Dermis microvascular lymphatic vessel endothelial cell (primary cell): Measurements from ENCODE around the gene TMBIM4. TPM values are rescaled to one million over a fixed set of nuclear protein-coding genes. Genes with fewer than 3 reads are reported as not detected.
A peak's percentile ranks its signal among the peaks of the same experiment; 100 is the strongest.
"Not testable (repeated sequence)": the region's sequence is repeated elsewhere in the genome, so short reads cannot be mapped to it uniquely, and the experiment has no call there.

Experiments used
- DNase-seq, 2 donors: peaks; one replicate each; pipeline versions ENCODE4 v3.0.0 to v3.0.0-alpha.2; 2010; ENCODE audit warnings: low read depth in 2 of 2
- total RNA-seq: library from RNA; depleted of rRNA; stranded (reverse); fragments of >200 nt; gene quantifications from 2 replicates; pipeline ENCODE4 v1.2.1, GENCODE V29; 2014

TMBIM4 gene, protein sequence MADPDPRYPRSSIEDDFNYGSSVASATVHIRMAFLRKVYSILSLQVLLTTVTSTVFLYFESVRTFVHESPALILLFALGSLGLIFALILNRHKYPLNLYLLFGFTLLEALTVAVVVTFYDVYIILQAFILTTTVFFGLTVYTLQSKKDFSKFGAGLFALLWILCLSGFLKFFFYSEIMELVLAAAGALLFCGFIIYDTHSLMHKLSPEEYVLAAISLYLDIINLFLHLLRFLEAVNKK
- 60.2 and 79.5 TPM in 2 replicates for total RNA-seq

GRCh38 chr12:66169221-66170170, at the start of gene TMBIM4:
Gene TMBIM4 (minus strand): TSS chr12:66169996. CDS start chr12:66169951, 45 bp downstream.
- peak; percentile 81 to 90 for DNase-seq

GRCh38 chr12:66217342-66217917, 47.6 kb upstream of the TMBIM4 start:
- DNase-seq, result peak in 1 of 2 donors; percentile 6

GRCh38 chr12:66213011-66213410, 43.2 kb upstream of the TMBIM4 start:
- not testable (repeated sequence) for DNase-seq

GRCh38 chr12:66211573-66211972, 41.8 kb upstream of the TMBIM4 start:
- DNase-seq, result not testable (repeated sequence)

- DNase-seq, result peak in 1 of 2 donors; percentile 13
Observed at GRCh38 chr12:66210840-66211239, 41.0 kb upstream of the TMBIM4 start.

- DNase-seq, result no peak
Observed at GRCh38 chr12:66206141-66206540, 36.3 kb upstream of the TMBIM4 start.

GRCh38 chr12:66203820-66204219, 34.0 kb upstream of the TMBIM4 start:
- no peak for DNase-seq

- DNase-seq, result no peak
Observed at GRCh38 chr12:66199831-66200509, 30.2 kb upstream of the TMBIM4 start.

- no peak for DNase-seq
Observed at GRCh38 chr12:66199141-66199540, 29.3 kb upstream of the TMBIM4 start.

- DNase-seq, result peak; percentile 61 to 62
Observed at GRCh38 chr12:66197495-66197921, 27.7 kb upstream of the TMBIM4 start.

GRCh38 chr12:66196806-66197205, 27.0 kb upstream of the TMBIM4 start:
- DNase-seq, result no peak

- no peak for DNase-seq
Observed at GRCh38 chr12:66195242-66195641, 25.4 kb upstream of the TMBIM4 start.

- DNase-seq, result no peak
Observed at GRCh38 chr12:66194122-66194521, 24.3 kb upstream of the TMBIM4 start.

GRCh38 chr12:66191547-66192126, 21.8 kb upstream of the TMBIM4 start:
- DNase-seq, result no peak

DNA sequence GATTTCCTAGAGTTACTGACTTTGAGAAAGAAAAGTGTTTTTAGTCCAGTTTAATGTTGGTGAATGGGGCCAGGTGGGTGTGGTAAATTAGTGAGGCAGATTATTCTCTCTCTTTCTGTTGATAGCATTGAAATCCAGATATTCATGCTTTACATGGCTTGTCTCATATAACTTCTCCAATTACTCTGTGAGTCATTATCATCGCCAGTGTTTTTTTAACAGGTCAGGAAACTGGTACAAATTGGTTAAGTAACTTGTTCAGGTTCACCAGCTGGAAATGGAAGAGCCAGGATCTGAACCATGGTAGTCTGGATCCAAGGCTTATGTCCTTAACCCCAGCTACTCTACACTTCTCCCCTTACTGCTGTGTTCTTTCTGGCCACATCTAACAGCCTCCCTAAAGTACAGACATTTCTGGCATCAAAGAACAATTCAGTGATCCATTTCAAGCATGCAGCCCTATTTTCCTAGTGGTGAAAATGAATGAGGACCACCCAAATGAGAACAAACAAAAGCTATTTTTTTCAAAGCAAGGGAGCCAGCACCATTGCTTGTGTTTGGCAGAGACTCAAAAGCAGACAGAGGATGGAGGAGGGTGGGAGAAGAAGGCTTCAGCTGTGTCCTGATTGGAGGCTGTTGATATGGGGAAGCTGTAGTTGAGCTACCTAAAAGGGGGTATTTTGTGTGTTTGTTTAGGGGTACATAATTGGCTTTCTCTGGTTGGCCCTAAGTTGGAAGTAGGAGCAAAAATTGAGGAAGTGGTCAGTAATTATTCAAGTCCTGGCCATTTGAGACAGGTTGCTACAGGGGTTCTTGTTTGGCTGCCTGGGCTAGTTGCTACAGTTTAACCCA, 20.9 kb upstream of the TMBIM4 start:
- DNase-seq, result peak in 1 of 2 donors; percentile 20

- DNase-seq, result no peak
Observed at GRCh38 chr12:66189889-66190288, 20.1 kb upstream of the TMBIM4 start.

GRCh38 chr12:66189486-66189843, 19.7 kb upstream of the TMBIM4 start:
- no peak for DNase-seq

- DNase-seq, result peak; percentile 65 to 72
Observed at GRCh38 chr12:66188584-66189485, 19.0 kb upstream of the TMBIM4 start, which contains the start of gene IRAK3. Gene IRAK3 (plus strand): TSS chr12:66189214. CDS start chr12:66189300, 86 bp downstream.

DNA sequence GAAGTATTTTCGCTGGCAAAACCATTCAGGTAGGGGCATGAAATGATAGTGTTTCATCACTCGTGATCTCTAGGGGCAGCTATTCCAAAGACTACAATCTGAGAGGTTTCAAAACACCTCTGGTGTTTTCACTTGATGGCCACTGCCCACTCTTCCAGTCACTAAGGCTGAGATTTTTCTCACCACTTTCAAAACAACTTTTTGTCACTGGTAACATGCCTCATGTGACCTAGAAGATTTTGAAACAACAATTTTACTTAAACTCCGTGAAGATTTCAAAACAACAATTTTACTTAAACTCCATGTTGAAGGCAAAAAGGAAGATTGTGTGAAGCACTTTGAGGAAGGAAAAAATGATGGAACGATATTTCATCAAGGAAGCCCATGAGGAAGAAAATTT, 18.0 kb upstream of the TMBIM4 start:
- DNase-seq, result no peak
